Islet of Langerhans (tissue), 1 donor: ENCODE results near the gene SLC4A2.

Experiments
- FAIRE-seq: peaks from one replicate; lab custom pipeline; 2011; peaks lifted over from hg19 to GRCh38; lab: Jason Lieb, UNC

The SLC4A2 gene

GRCh38 chr7:151045967-151046366, 13.4 kb upstream of the SLC4A2 start:
- FAIRE-seq = no peak

GRCh38 chr7:151046603-151047573, 12.5 kb upstream of the SLC4A2 start:
- no peak for FAIRE-seq

GRCh38 chr7:151047976-151048815, 11.2 kb upstream of the SLC4A2 start, which contains the start of gene ASIC3:
ASIC3 (plus strand) TSS chr7:151048531; CDS start chr7:151048886, 355 bp downstream.
- no peak for FAIRE-seq

GRCh38 chr7:151048911-151049463, 10.4 kb upstream of the SLC4A2 start:
- no peak for FAIRE-seq

- no peak for FAIRE-seq
These were observed 8.3 kb upstream of the SLC4A2 start for GRCh38 chr7:151051108-151051507.

- FAIRE-seq = no peak
These were observed 6.3 kb upstream of the SLC4A2 start for GRCh38 chr7:151053096-151053495.

- FAIRE-seq = no peak
These were observed 5.6 kb upstream of the SLC4A2 start for GRCh38 chr7:151053751-151054150.

- FAIRE-seq = no peak
These were observed 3.1 kb upstream of the SLC4A2 start for GRCh38 chr7:151056283-151056665.

- FAIRE-seq = no peak
These were observed 2.5 kb upstream of the SLC4A2 start for GRCh38 chr7:151056666-151057505.

- FAIRE-seq = no peak
These were observed 1.8 kb upstream of the SLC4A2 start, which contains the start of gene CDK5 for GRCh38 chr7:151057506-151057988. CDK5 (minus strand) TSS chr7:151057897; CDS start chr7:151057848, 49 bp downstream.

GRCh38 chr7:151057989-151058780, 1.2 kb upstream of the SLC4A2 start:
- FAIRE-seq = no peak

- FAIRE-seq = no peak
These were observed 515 bp upstream of the SLC4A2 start for GRCh38 chr7:151058781-151059366.

- FAIRE-seq = no peak
These were observed 675 bp downstream of the SLC4A2 start for GRCh38 chr7:151060113-151060415.

- no peak for FAIRE-seq
These were observed 1.2 kb downstream of the SLC4A2 start for GRCh38 chr7:151060416-151061212.

- FAIRE-seq = no peak
These were observed 2.1 kb downstream of the SLC4A2 start for GRCh38 chr7:151061213-151062110.

GRCh38 chr7:151062111-151062398, 2.7 kb downstream of the SLC4A2 start:
- no peak for FAIRE-seq

GRCh38 chr7:151062399-151063211, 3.2 kb downstream of the SLC4A2 start:
- FAIRE-seq = no peak

GRCh38 chr7:151063212-151063561, 3.8 kb downstream of the SLC4A2 start:
- FAIRE-seq = no peak
